Measurements from ENCODE around the gene RHOT1.
"Not testable (repeated sequence)": the region's sequence is repeated elsewhere in the genome, so short reads cannot be mapped to it uniquely, and the experiment has no call there.

Gene RHOT1

GRCh38 chr17:32142038-32142856 lies at the start of gene RHOT1:
RHOT1 (plus strand) TSS chr17:32142502; CDS start chr17:32142693, 191 bp downstream.
- no peaks in the 10 kb centered on the region for H3K9me3 ChIP-seq
- peak; percentile 70 to 83 for DNase-seq (ENCODE audit: low spot score in 2 of 2)
- no peaks in the 10 kb centered on the region; the same call in 1 of the 2 replicates for H3K36me3 ChIP-seq (replicated peaks)
- H3K27me3 ChIP-seq (ENCODE audit: low read depth) = no peaks in the 10 kb centered on the region
- in situ Hi-C loops (cut with MboI; ENCODE audit: low sequenced_read_pairs) = no loop called here
- peak within 1 kb of the TSS; percentile 85 for H3K4me3 ChIP-seq
- peaks cover 8% of the 10 kb centered on the region for H3K4me1 ChIP-seq

GRCh38 chr17:32099686-32100085 lies 42.6 kb upstream of the RHOT1 start:
- DNase-seq (ENCODE audit: low spot score in 2 of 2) = no peak
- H3K4me3 ChIP-seq = no peak overlapping the region
- peaks cover 9% of the 10 kb centered on the region; the same call in 1 of the 2 replicates for H3K27me3 ChIP-seq (ENCODE audit: low read depth)
- in situ Hi-C loops (cut with MboI; ENCODE audit: low sequenced_read_pairs) = no loop called here
- H3K9me3 ChIP-seq = no peaks in the 10 kb centered on the region
- H3K4me1 ChIP-seq = no peaks in the 10 kb centered on the region
- no peaks in the 10 kb centered on the region for H3K36me3 ChIP-seq (replicated peaks)

DNA sequence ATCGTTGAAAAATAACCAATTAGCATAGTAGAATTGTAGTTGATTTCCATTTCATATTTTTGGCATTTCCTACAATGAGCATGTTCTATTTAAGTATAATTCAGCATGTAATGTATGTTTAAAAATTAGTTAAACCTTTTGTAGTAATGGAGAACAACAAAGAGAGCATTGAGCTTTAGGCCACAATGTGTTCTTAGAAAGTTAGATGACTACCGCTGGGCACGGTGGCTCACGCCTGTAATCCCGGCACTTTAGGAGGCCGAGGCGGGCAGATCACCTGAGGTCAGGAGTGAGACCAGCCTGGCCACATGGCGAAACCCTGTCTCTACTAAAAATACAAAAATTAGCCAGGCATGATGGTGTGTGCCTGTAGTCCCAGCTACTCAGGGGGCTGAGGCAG lies 42.0 kb upstream of the RHOT1 start:
- H3K4me1 ChIP-seq; H3K27me3 ChIP-seq (ENCODE audit: low read depth); H3K9me3 ChIP-seq; H3K36me3 ChIP-seq (replicated peaks); DNase-seq (ENCODE audit: low spot score in 2 of 2); in situ Hi-C loops (cut with MboI; ENCODE audit: low sequenced_read_pairs); H3K4me3 ChIP-seq: not testable (repeated sequence)

GRCh38 chr17:32100971-32101631 lies 41.2 kb upstream of the RHOT1 start:
- H3K4me3 ChIP-seq = no peak overlapping the region
- no peaks in the 10 kb centered on the region for H3K36me3 ChIP-seq (replicated peaks)
- H3K4me1 ChIP-seq = no peaks in the 10 kb centered on the region
- peaks cover 9% of the 10 kb centered on the region; the same call in 1 of the 2 replicates for H3K27me3 ChIP-seq (ENCODE audit: low read depth)
- in situ Hi-C loops (cut with MboI; ENCODE audit: low sequenced_read_pairs) = no loop called here
- no peaks in the 10 kb centered on the region for H3K9me3 ChIP-seq
- no peak for DNase-seq (ENCODE audit: low spot score in 2 of 2)

GRCh38 chr17:32102172-32102571 lies 40.1 kb upstream of the RHOT1 start:
- in situ Hi-C loops (cut with MboI; ENCODE audit: low sequenced_read_pairs) = no loop called here
- no peak for DNase-seq (ENCODE audit: low spot score in 2 of 2)
- no peak overlapping the region for H3K4me3 ChIP-seq

GRCh38 chr17:32102646-32103186 lies 39.6 kb upstream of the RHOT1 start:
- no peaks in the 10 kb centered on the region for H3K27me3 ChIP-seq (ENCODE audit: low read depth)
- H3K4me1 ChIP-seq = peaks cover under 1% of the 10 kb centered on the region
- no peak for DNase-seq (ENCODE audit: low spot score in 2 of 2)
- H3K36me3 ChIP-seq (replicated peaks) = no peaks in the 10 kb centered on the region
- no peak overlapping the region for H3K4me3 ChIP-seq
- in situ Hi-C loops (cut with MboI; ENCODE audit: low sequenced_read_pairs) = no loop called here
- no peaks in the 10 kb centered on the region for H3K9me3 ChIP-seq

More at GRCh38 chr17:32102172-32102571, 40.1 kb upstream of the RHOT1 start:
- Histone ChIP-seq H3K9me3 (no peaks in the 10 kb centered on the region), H3K27me3 (ENCODE audit: low read depth) (0 out of 2 replicates have a peak, but pooled peaks cover 4% of the 10 kb centered on the region), H3K4me1 (no peaks in the 10 kb centered on the region), H3K36me3 (replicated peaks) (no peaks in the 10 kb centered on the region)

DNA sequence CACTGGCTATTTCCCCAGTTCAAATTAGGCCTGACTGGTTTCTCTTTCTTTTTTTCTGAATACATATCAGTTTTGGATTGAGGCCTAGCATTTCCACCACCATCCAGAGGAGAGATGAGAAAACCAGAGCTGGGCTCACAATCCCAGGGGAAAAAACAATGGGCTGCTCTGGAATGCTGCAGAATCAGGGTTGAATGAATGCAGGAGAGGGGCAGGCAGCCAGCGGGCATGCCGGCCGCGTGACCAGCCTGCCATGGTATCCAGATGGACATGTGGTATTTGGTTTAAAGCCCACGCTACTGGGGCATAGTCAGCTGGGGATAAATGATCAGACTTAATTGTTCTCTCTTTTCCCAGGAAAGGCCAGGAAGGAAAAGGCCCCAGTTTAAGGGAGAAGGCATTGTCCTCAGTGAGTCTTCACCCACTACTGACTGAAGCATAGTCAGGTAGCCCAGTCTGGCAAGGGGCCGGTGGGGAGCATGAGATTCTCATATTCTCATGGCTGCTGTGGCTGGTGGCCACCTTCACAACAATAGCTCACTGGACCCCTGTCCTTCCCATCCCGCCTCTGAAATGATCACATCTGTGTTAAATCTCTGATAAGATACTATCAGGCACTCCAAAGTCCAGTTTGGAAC lies 38.7 kb upstream of the RHOT1 start:
- Histone ChIP-seq H3K27me3 (ENCODE audit: low read depth) (no peaks in the 10 kb centered on the region), H3K4me1 (peaks cover 5% of the 10 kb centered on the region), H3K9me3 (no peaks in the 10 kb centered on the region), H3K36me3 (replicated peaks) (no peaks in the 10 kb centered on the region), H3K4me3 (no peak overlapping the region)
- DNase-seq (ENCODE audit: low spot score in 2 of 2) = no peak
- in situ Hi-C loops (cut with MboI; ENCODE audit: low sequenced_read_pairs) = no loop called here

DNA sequence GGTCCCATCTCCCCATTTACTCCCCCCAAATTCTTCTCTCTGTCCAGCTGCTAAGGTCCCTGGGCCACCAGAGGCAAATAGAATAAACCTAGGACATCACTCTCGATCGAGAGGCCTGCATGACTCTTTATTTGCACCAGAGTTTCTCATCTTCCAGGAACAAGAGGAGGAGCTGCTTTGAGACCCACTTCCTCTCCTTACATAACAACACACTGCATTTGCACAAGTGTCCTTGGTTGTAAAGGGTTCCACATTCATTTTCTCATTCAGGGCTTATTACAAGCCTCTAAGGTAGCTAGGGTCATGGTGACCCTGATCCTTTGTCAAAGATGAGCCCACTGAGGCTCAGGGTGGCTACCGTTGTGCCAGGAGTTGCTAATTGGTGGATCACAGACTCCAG lies 38.1 kb upstream of the RHOT1 start:
- no peak for DNase-seq (ENCODE audit: low spot score in 2 of 2)
- no peaks in the 10 kb centered on the region for H3K27me3 ChIP-seq (ENCODE audit: low read depth)
- peaks cover 5% of the 10 kb centered on the region for H3K4me1 ChIP-seq
- no peak overlapping the region for H3K4me3 ChIP-seq
- in situ Hi-C loops (cut with MboI; ENCODE audit: low sequenced_read_pairs) = no loop called here
- H3K9me3 ChIP-seq = no peaks in the 10 kb centered on the region
- no peaks in the 10 kb centered on the region for H3K36me3 ChIP-seq (replicated peaks)

GRCh38 chr17:32106471-32106981 lies 35.8 kb upstream of the RHOT1 start:
- DNase-seq (ENCODE audit: low spot score in 2 of 2); H3K36me3 ChIP-seq (replicated peaks); H3K4me1 ChIP-seq; H3K9me3 ChIP-seq; in situ Hi-C loops (cut with MboI; ENCODE audit: low sequenced_read_pairs); H3K27me3 ChIP-seq (ENCODE audit: low read depth); H3K4me3 ChIP-seq: not testable (repeated sequence)

GRCh38 chr17:32107194-32107593 lies 35.1 kb upstream of the RHOT1 start:
- H3K4me3 ChIP-seq; H3K9me3 ChIP-seq; H3K4me1 ChIP-seq; DNase-seq (ENCODE audit: low spot score in 2 of 2); in situ Hi-C loops (cut with MboI; ENCODE audit: low sequenced_read_pairs); H3K36me3 ChIP-seq (replicated peaks); H3K27me3 ChIP-seq (ENCODE audit: low read depth): not testable (repeated sequence)

GRCh38 chr17:32110596-32110995 lies 31.7 kb upstream of the RHOT1 start:
- no peaks in the 10 kb centered on the region for H3K27me3 ChIP-seq (ENCODE audit: low read depth)
- no peaks in the 10 kb centered on the region for H3K9me3 ChIP-seq
- DNase-seq (ENCODE audit: low spot score in 2 of 2) = no peak
- no peak overlapping the region for H3K4me3 ChIP-seq
- H3K4me1 ChIP-seq = peaks cover 5% of the 10 kb centered on the region
- in situ Hi-C loops (cut with MboI; ENCODE audit: low sequenced_read_pairs) = no loop called here
- no peaks in the 10 kb centered on the region for H3K36me3 ChIP-seq (replicated peaks)

GRCh38 chr17:32111141-32111771 lies 31.0 kb upstream of the RHOT1 start:
- Histone ChIP-seq H3K9me3 (no peaks in the 10 kb centered on the region), H3K4me1 (peaks cover 5% of the 10 kb centered on the region), H3K36me3 (replicated peaks) (no peaks in the 10 kb centered on the region), H3K27me3 (ENCODE audit: low read depth) (no peaks in the 10 kb centered on the region), H3K4me3 (no peak overlapping the region)
- in situ Hi-C loops (cut with MboI; ENCODE audit: low sequenced_read_pairs) = no loop called here
- DNase-seq (ENCODE audit: low spot score in 2 of 2) = peak in 1 of 2 experiments; percentile 74

DNA sequence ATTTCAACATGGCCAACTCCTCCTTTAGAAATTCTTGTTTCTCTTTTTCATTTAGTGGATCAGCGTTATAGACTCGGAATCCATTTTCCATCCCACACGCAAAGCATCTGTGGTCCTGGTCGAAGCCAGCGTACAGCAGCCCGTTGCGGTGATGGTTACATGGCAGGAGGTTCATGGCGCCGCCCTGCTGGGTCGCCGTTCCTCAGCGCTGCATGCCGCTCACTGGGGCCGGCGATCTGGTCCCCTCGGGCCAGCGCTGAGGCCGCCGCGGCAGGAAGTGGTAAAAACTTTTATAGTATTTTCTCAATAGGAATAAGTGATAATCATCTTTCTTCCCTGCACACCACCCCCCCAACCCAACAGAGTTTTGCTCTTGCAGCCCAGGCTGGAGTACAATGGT lies 29.9 kb upstream of the RHOT1 start:
- Histone ChIP-seq H3K36me3 (replicated peaks) (no peaks in the 10 kb centered on the region), H3K9me3 (no peaks in the 10 kb centered on the region), H3K4me1 (peaks cover 5% of the 10 kb centered on the region), H3K27me3 (ENCODE audit: low read depth) (no peaks in the 10 kb centered on the region), H3K4me3 (no peak overlapping the region)
- DNase-seq (ENCODE audit: low spot score in 2 of 2) = peak in 1 of 2 experiments; percentile 27
- in situ Hi-C loops (cut with MboI; ENCODE audit: low sequenced_read_pairs) = no loop called here
